Endodermal cell (in vitro differentiated cells): Measurements from ENCODE around the gene SIDT1. TPM values are rescaled to one million over a fixed set of nuclear protein-coding genes. Genes with fewer than 3 reads are reported as not detected.

ENCODE experiments used
- DNase-seq: peaks from one replicate; pipeline ENCODE4 v3.0.0-alpha.2; 2017
- H3K27ac ChIP-seq: 2 replicates; pipeline ENCODE4 v1.5.1; 2013; ENCODE audit warnings: mild to moderate bottlenecking, low read depth, low read length, moderate library complexity
- H3K27me3 ChIP-seq: 2 replicates; pipeline ENCODE4 v1.6.1; 2013; ENCODE audit warnings: mild to moderate bottlenecking, low read length, moderate library complexity; ENCODE audit not compliant: insufficient read depth, control insufficient read depth, poor library complexity, severe bottlenecking
- H3K36me3 ChIP-seq: 2 replicates; pipeline ENCODE4 v1.7.0; 2013; ENCODE audit warnings: mild to moderate bottlenecking, low read length, moderate library complexity; ENCODE audit not compliant: control insufficient read depth, insufficient read depth
- H3K4me1 ChIP-seq: one replicate; pipeline ENCODE4 v1.7.0; 2013; ENCODE audit warnings: low read length; ENCODE audit not compliant: control insufficient read depth, insufficient read depth
- H3K4me3 ChIP-seq: 2 replicates; pipeline ENCODE4 v1.5.1; 2013; ENCODE audit warnings: mild to moderate bottlenecking, low read length, moderate library complexity
- H3K9ac ChIP-seq: 2 replicates; pipeline ENCODE4 v1.6.1; 2013; ENCODE audit warnings: mild to moderate bottlenecking, low read length, moderate library complexity; ENCODE audit not compliant: poor library complexity, severe bottlenecking; ENCODE audit errors: extremely low read depth
- H3K9me3 ChIP-seq: 2 replicates; pipeline ENCODE4 v1.6.1; 2013; ENCODE audit warnings: mild to moderate bottlenecking, low read length, moderate library complexity; ENCODE audit not compliant: control insufficient read depth
- H3K27ac Mint-ChIP-seq: 2 replicates; pipeline ENCODE4 v1.8.0; 2020; ENCODE audit warnings: mixed read lengths
- H3K27me3 Mint-ChIP-seq: 2 replicates; pipeline ENCODE4 v1.8.0; 2021; ENCODE audit warnings: mild to moderate bottlenecking, mixed read lengths; ENCODE audit not compliant: insufficient read depth
- H3K36me3 Mint-ChIP-seq: 2 replicates; pipeline ENCODE4 v1.8.0; 2020; ENCODE audit warnings: low read depth, mixed read lengths
- H3K4me1 Mint-ChIP-seq: 2 replicates; pipeline ENCODE4 v1.8.0; 2020; ENCODE audit warnings: mixed read lengths
- H3K4me3 Mint-ChIP-seq: 2 replicates; pipeline ENCODE4 v1.8.0; 2020; ENCODE audit warnings: mild to moderate bottlenecking, moderate library complexity, mixed read lengths
- H3K9me3 Mint-ChIP-seq: 2 replicates; pipeline ENCODE4 v1.8.0; 2020; ENCODE audit warnings: mild to moderate bottlenecking, mixed read lengths
- CTCF ChIP-seq: fragments of 200-600 bp; sonication (generic); conservative IDR thresholded peaks from 2 replicates; pipeline ENCODE4 v1.5.0; 2021; ENCODE audit warnings: antibody characterized with exemption, mild to moderate bottlenecking
- WGBS, 2 experiments: methylation state at CpG; one replicate each; pipeline versions ENCODE4 v1.1.5 to v1.1.7; 2013; ENCODE audit warnings: missing lambda C conversion rate in 2 of 2, mixed read lengths in 1 of 2; ENCODE audit not compliant: insufficient coverage in 1 of 2, insufficient read length in 1 of 2; 5-methylcytosine and 5-hydroxymethylcytosine counted together
- total RNA-seq, 2 donors: library from RNA; stranded (reverse); fragmentation: NEBNext Ultra II Directional in 1 of 2; extraction: Animal tissue kit (Norgen Biotek cat#: 25700) in 1 of 2; gene quantifications; 2 replicates in 1 of 2; 3 replicates in 1 of 2; pipeline ENCODE4 v1.2.1, GENCODE V29; 2021

SIDT1 gene
- total RNA-seq, 2 donors from 2014 or later, result not detected

GRCh38 chr3:113533534-113533892 is 1.2 kb downstream of the SIDT1 start:
- Mint-ChIP-seq H3K4me3 (peak overlapping the region; percentile 67), H3K9me3 (no peaks in the 10 kb centered on the region), H3K27me3 (peaks cover 70% of the 10 kb centered on the region), H3K4me1 (peaks cover 12% of the 10 kb centered on the region), H3K27ac (no peak overlapping the region), H3K36me3 (no peaks in the 10 kb centered on the region)
- Histone ChIP-seq H3K36me3 (no peaks in the 10 kb centered on the region), H3K4me3 (peak overlapping the region; percentile 80), H3K27ac (no peak overlapping the region), H3K9ac (no peak overlapping the region), H3K4me1 (no peaks in the 10 kb centered on the region), H3K27me3 (peaks cover 74% of the 10 kb centered on the region), H3K9me3 (no peaks in the 10 kb centered on the region)
- TF ChIP-seq CTCF, result no peak
- 21 to 25% methylated on average over 10 of the region's 10 CpGs for WGBS, 2 experiments
- DNase-seq, result no peak

GRCh38 chr3:113534365-113534764 is 2.0 kb downstream of the SIDT1 start:
- Mint-ChIP-seq H3K4me1 (peaks cover 12% of the 10 kb centered on the region), H3K36me3 (no peaks in the 10 kb centered on the region), H3K27ac (no peak overlapping the region), H3K27me3 (peaks cover 63% of the 10 kb centered on the region), H3K9me3 (no peaks in the 10 kb centered on the region), H3K4me3 (no peak overlapping the region)
- no peak overlapping the region for H3K27ac ChIP-seq
- 85% methylated on average over 4 of the region's 4 CpGs; no CpG with 5 or more reads in 1 of the 2 experiments for WGBS, 2 experiments
- no peak overlapping the region for H3K9ac ChIP-seq
- DNase-seq, result no peak
- no peak overlapping the region for H3K4me3 ChIP-seq
- H3K27me3 ChIP-seq, result peaks cover 65% of the 10 kb centered on the region
- no peak for TF ChIP-seq CTCF
- no peaks in the 10 kb centered on the region for H3K36me3 ChIP-seq
- H3K4me1 ChIP-seq, result no peaks in the 10 kb centered on the region
- H3K9me3 ChIP-seq, result no peaks in the 10 kb centered on the region

- WGBS, 2 experiments, result 38% methylated on average over 5 of the region's 5 CpGs; no CpG with 5 or more reads in 1 of the 2 experiments
- Mint-ChIP-seq H3K36me3 (no peaks in the 10 kb centered on the region), H3K4me3 (no peak overlapping the region)
These were observed 3.5 kb downstream of the SIDT1 start for GRCh38 chr3:113535898-113536297.

More at GRCh38 chr3:113535898-113536297, 3.5 kb downstream of the SIDT1 start:
- Histone ChIP-seq H3K4me3 (no peak overlapping the region), H3K27me3 (peaks cover 50% of the 10 kb centered on the region), H3K36me3 (no peaks in the 10 kb centered on the region), H3K27ac (no peak overlapping the region), H3K9ac (no peak overlapping the region), H3K4me1 (no peaks in the 10 kb centered on the region), H3K9me3 (no peaks in the 10 kb centered on the region)
- H3K27me3 Mint-ChIP-seq, result peaks cover 50% of the 10 kb centered on the region
- TF ChIP-seq CTCF, result peak; percentile 79
- DNase-seq, result peak; percentile 51
- H3K27ac Mint-ChIP-seq, result no peak overlapping the region
- H3K9me3 Mint-ChIP-seq, result no peaks in the 10 kb centered on the region
- peaks cover 12% of the 10 kb centered on the region for H3K4me1 Mint-ChIP-seq
